Suprapubic skin (tissue), 4 donors: Measurements from ENCODE around the gene FAU. TPM values are rescaled to one million over a fixed set of nuclear protein-coding genes. Genes with fewer than 3 reads are reported as not detected.
A peak's percentile ranks its signal among the peaks of the same experiment; 100 is the strongest.

Experiments
- DNase-seq, 2 donors: peaks; one replicate each; pipeline ENCODE4 v3.0.0-alpha.2; 2019; ENCODE audit warnings: low spot score in 2 of 2
- H3K27ac ChIP-seq: fragments of 200-600 bp; sonication (generic); one replicate; pipeline ENCODE4 v1.5.1; 2019
- H3K27me3 ChIP-seq: fragments of 200-600 bp; sonication (generic); one replicate; pipeline ENCODE4 v1.5.1; 2019
- H3K36me3 ChIP-seq: fragments of 200-600 bp; sonication (generic); one replicate; pipeline ENCODE4 v1.5.1; 2019
- H3K4me1 ChIP-seq: fragments of 200-600 bp; sonication (generic); one replicate; pipeline ENCODE4 v1.5.1; 2019
- H3K4me3 ChIP-seq: fragments of 200-600 bp; sonication (generic); one replicate; pipeline ENCODE4 v1.5.1; 2019; ENCODE audit warnings: mild to moderate bottlenecking
- H3K9me3 ChIP-seq: fragments of 200-600 bp; sonication (generic); one replicate; pipeline ENCODE4 v1.5.1; 2019
- CTCF ChIP-seq, 2 donors: fragments of 200-600 bp in 1 of 2; fragments of 450-650 bp in 1 of 2; sonication (generic) in 1 of 2; IDR thresholded peaks; one replicate each; pipeline ENCODE4 v1.5.1; 2016 to 2019; ENCODE audit warnings: antibody characterized with exemption in 2 of 2, mild to moderate bottlenecking in 1 of 2, moderate library complexity in 1 of 2
- EP300 ChIP-seq: sonication (generic); formaldehyde crosslinking; IDR thresholded peaks from one replicate; pipeline ENCODE4 v1.6.1; 2017; ENCODE audit warnings: antibody characterized with exemption
- POLR2A ChIP-seq, 2 donors: fragments of 450-650 bp; IDR thresholded peaks; one replicate each; pipeline ENCODE4 v1.6.1; 2017; ENCODE audit warnings: antibody characterized with exemption in 2 of 2, mild to moderate bottlenecking in 2 of 2, moderate library complexity in 2 of 2
- POLR2AphosphoS5 ChIP-seq, 3 donors: sonication (generic); formaldehyde crosslinking; IDR thresholded peaks; one replicate each; pipeline ENCODE4 v1.6.1; 2017; ENCODE audit warnings: antibody characterized with exemption in 3 of 3
- WGBS: methylation state at CpG from one replicate; pipeline ENCODE4 v1.1.5; 2018; 5-methylcytosine and 5-hydroxymethylcytosine counted together
- total RNA-seq, 4 donors: library from RNA; depleted of rRNA; stranded (reverse); fragments of >200 nt; gene quantifications; one replicate each; pipeline ENCODE4 v1.1.0, GENCODE V29; 2016

The FAU gene
- total RNA-seq, 4 donors from 2014 or later, result 584 to 609 (median 602) TPM

- no peaks in the 10 kb centered on the region for H3K27me3 ChIP-seq
- H3K4me1 ChIP-seq, result peaks cover 16% of the 10 kb centered on the region
- H3K9me3 ChIP-seq, result no peaks in the 10 kb centered on the region
- TF ChIP-seq POLR2AphosphoS5 (IDR thresholded peaks at IDR 0.05) (no peak), EP300 (no peak), CTCF (IDR thresholded peaks at IDR 0.05) (no peak), POLR2A (IDR thresholded peaks at IDR 0.05) (no peak)
- H3K27ac ChIP-seq, result no peak overlapping the region
- DNase-seq, result no peak
- WGBS, result no CpG with 5 or more reads among the region's 15 CpGs
- peaks cover 36% of the 10 kb centered on the region for H3K36me3 ChIP-seq
- no peak overlapping the region for H3K4me3 ChIP-seq
Measured at GRCh38 chr11:65087827-65088226, 34.1 kb downstream of the FAU start.

GRCh38 chr11:65087216-65087615 is 34.7 kb downstream of the FAU start:
- no peak overlapping the region for H3K27ac ChIP-seq
- H3K27me3 ChIP-seq, result no peaks in the 10 kb centered on the region
- TF ChIP-seq CTCF (IDR thresholded peaks at IDR 0.05) (no peak), POLR2AphosphoS5 (IDR thresholded peaks at IDR 0.05) (no peak), POLR2A (IDR thresholded peaks at IDR 0.05) (no peak), EP300 (no peak)
- no peaks in the 10 kb centered on the region for H3K9me3 ChIP-seq
- peaks cover 16% of the 10 kb centered on the region for H3K4me1 ChIP-seq
- no peak for DNase-seq
- H3K36me3 ChIP-seq, result peaks cover 36% of the 10 kb centered on the region
- no peak overlapping the region for H3K4me3 ChIP-seq
- WGBS, result 92% methylated on average over 11 of the region's 11 CpGs

GRCh38 chr11:65086809-65087208 is 35.1 kb downstream of the FAU start:
- H3K27ac ChIP-seq, result no peak overlapping the region
- H3K4me1 ChIP-seq, result peaks cover 16% of the 10 kb centered on the region
- H3K36me3 ChIP-seq, result peaks cover 36% of the 10 kb centered on the region
- TF ChIP-seq EP300 (no peak), POLR2AphosphoS5 (IDR thresholded peaks at IDR 0.05) (no peak), POLR2A (IDR thresholded peaks at IDR 0.05) (no peak), CTCF (IDR thresholded peaks at IDR 0.05) (no peak)
- H3K27me3 ChIP-seq, result no peaks in the 10 kb centered on the region
- 96% methylated on average over 4 of the region's 9 CpGs for WGBS
- no peak overlapping the region for H3K4me3 ChIP-seq
- no peaks in the 10 kb centered on the region for H3K9me3 ChIP-seq
- no peak for DNase-seq

GRCh38 chr11:65085446-65085845 is 36.5 kb downstream of the FAU start:
- WGBS, result 88% methylated on average over 4 of the region's 4 CpGs
- Histone ChIP-seq H3K27me3 (no peaks in the 10 kb centered on the region), H3K9me3 (no peaks in the 10 kb centered on the region), H3K4me1 (peaks cover 16% of the 10 kb centered on the region), H3K36me3 (peaks cover 36% of the 10 kb centered on the region), H3K4me3 (no peak overlapping the region), H3K27ac (no peak overlapping the region)
- no peak for TF ChIP-seq POLR2AphosphoS5 (IDR thresholded peaks at IDR 0.05)
- no peak for TF ChIP-seq EP300
- no peak for TF ChIP-seq CTCF (IDR thresholded peaks at IDR 0.05)
- TF ChIP-seq POLR2A (IDR thresholded peaks at IDR 0.05), result no peak
- no peak for DNase-seq

GRCh38 chr11:65084598-65085375 is 37.1 kb downstream of the FAU start:
- WGBS, result 45% methylated on average over 16 of the region's 23 CpGs
- Histone ChIP-seq H3K9me3 (no peaks in the 10 kb centered on the region), H3K27me3 (no peaks in the 10 kb centered on the region), H3K27ac (peak overlapping the region; percentile 92), H3K4me3 (peak overlapping the region; percentile 64), H3K36me3 (peaks cover 36% of the 10 kb centered on the region), H3K4me1 (peaks cover 16% of the 10 kb centered on the region)
- TF ChIP-seq EP300 (no peak), POLR2AphosphoS5 (IDR thresholded peaks at IDR 0.05) (no peak), CTCF (IDR thresholded peaks at IDR 0.05) (no peak), POLR2A (IDR thresholded peaks at IDR 0.05) (no peak)
- DNase-seq, result peak in 1 of 2 donors; percentile 68
